Ishikawa (cell line): Measurements from ENCODE around the gene CIT.

Experiments used
- CEBPB ChIP-seq: IDR thresholded peaks from 2 replicates; pipeline ENCODE4 v1.6.1; 2012
- CREB1 ChIP-seq: IDR thresholded peaks from 2 replicates; pipeline ENCODE4 v1.6.1; 2012; ENCODE audit warnings: low read depth
- EGR1 ChIP-seq: IDR thresholded peaks from 2 replicates; pipeline ENCODE4 v1.6.1; 2012
- EP300 ChIP-seq: IDR thresholded peaks from 2 replicates; pipeline ENCODE4 v1.6.1; 2012; ENCODE audit warnings: borderline replicate concordance
- FOXM1 ChIP-seq: IDR thresholded peaks from 2 replicates; pipeline ENCODE4 v1.6.1; 2012; ENCODE audit warnings: low read depth, borderline replicate concordance
- NFIC ChIP-seq: IDR thresholded peaks from 2 replicates; pipeline ENCODE4 v1.6.1; 2012
- RAD21 ChIP-seq: IDR thresholded peaks from 2 replicates; pipeline ENCODE4 v1.6.1; 2012; ENCODE audit warnings: low read depth
- REST ChIP-seq: IDR thresholded peaks from 2 replicates; pipeline ENCODE4 v1.6.1; 2012; ENCODE audit warnings: low read depth, mild to moderate bottlenecking
- TAF1 ChIP-seq: IDR thresholded peaks from 2 replicates; pipeline ENCODE4 v1.6.1; 2012; ENCODE audit warnings: low read depth, mild to moderate bottlenecking
- TCF12 ChIP-seq: IDR thresholded peaks from 2 replicates; pipeline ENCODE4 v1.6.1; 2012; ENCODE audit warnings: low read depth
- TEAD4 ChIP-seq: IDR thresholded peaks from 2 replicates; pipeline ENCODE4 v1.6.1; 2012
- USF1 ChIP-seq: IDR thresholded peaks from 2 replicates; pipeline ENCODE4 v1.6.1; 2012
- YY1 ChIP-seq: IDR thresholded peaks from 2 replicates; pipeline ENCODE4 v1.6.1; 2012; ENCODE audit warnings: low read depth
- ZBTB7A ChIP-seq: IDR thresholded peaks from 2 replicates; pipeline ENCODE4 v1.6.1; 2012; ENCODE audit warnings: low read depth
- TF ChIP-seq, protein P1 (sequence below): IDR thresholded peaks from 2 replicates; pipeline ENCODE4 v1.6.1; 2012

CIT gene

GRCh38 chr12:119762619-119763018, 114.5 kb downstream of the CIT start:
- TF ChIP-seq YY1 (no peak), CREB1 (no peak), TAF1 (no peak), TEAD4 (no peak), TCF12 (no peak), RAD21 (no peak), EGR1 (no peak), FOXM1 (no peak), ZBTB7A (no peak)

DNA sequence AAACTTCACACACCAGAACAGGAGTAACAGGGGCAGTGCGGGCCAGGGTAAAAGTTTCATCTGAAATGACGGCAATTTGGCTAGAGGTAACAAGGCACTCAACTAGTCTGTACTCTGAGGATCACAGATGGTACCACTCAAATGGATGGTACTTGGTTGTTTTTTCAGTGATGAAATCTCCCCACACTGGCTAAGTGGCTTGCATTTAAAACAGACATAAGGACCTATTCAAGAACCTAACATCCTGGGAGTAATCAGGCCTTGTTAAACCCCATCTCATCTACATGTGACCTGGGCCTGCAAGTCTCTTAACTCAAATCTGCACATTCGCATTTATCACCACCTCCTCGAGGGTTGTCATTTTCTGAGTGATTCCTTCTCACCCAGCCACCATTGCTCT, 118.4 kb downstream of the CIT start:
- TF ChIP-seq USF1 (no peak), CEBPB (no peak), EGR1 (no peak), FOXM1 (no peak), EP300 (no peak), TAF1 (no peak), RAD21 (no peak), REST (no peak), YY1 (no peak), CREB1 (no peak), ZBTB7A (no peak), NFIC (no peak)
- TF ChIP-seq, protein P1, sequence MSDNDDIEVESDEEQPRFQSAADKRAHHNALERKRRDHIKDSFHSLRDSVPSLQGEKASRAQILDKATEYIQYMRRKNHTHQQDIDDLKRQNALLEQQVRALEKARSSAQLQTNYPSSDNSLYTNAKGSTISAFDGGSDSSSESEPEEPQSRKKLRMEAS: no peak

GRCh38 chr12:119758234-119758633, 118.9 kb downstream of the CIT start:
- TF ChIP-seq USF1: no peak
- no peak for TF ChIP-seq REST
- TF ChIP-seq NFIC: no peak
- no peak for TF ChIP-seq TEAD4
- no peak for TF ChIP-seq YY1
- TF ChIP-seq, protein P1: no peak
- TF ChIP-seq EP300: no peak
- TF ChIP-seq EGR1: no peak
- no peak for TF ChIP-seq TAF1
- TF ChIP-seq CREB1: no peak
- TF ChIP-seq CEBPB: no peak
- no peak for TF ChIP-seq RAD21
- TF ChIP-seq ZBTB7A: no peak
- TF ChIP-seq FOXM1: no peak
- TF ChIP-seq TCF12: no peak

DNA sequence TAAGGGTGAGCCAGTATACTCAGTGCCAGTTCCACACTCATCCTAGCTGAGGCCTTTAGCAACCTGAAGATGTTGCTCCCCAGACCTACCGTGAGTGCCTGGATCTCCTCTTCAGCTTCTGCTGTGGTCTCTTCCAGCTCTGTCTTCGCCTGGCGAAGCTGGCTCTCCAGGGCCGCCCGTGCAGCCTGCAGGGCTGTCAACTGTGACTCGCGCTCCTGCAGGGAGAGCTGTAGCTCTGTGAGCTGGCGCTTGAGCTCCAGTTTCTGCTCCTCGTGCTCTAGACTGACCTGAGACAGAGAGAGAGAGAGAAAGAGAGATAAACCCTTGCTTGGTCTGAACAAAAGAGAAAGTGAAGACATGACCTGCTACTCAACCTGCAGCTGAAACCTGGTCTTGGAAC, 125.2 kb downstream of the CIT start:
- TF ChIP-seq EGR1 (no peak), REST (no peak), TAF1 (no peak), TCF12 (no peak), YY1 (no peak), USF1 (no peak), NFIC (no peak), TEAD4 (no peak), CEBPB (no peak), CREB1 (no peak), ZBTB7A (no peak), FOXM1 (no peak), EP300 (no peak), RAD21 (no peak)
- TF ChIP-seq, protein P1: no peak
